Stimulated activated CD4-positive, alpha-beta T cell treated with anti-CD3 and anti-CD28 coated beads, Interleukin-2, amount 100 ng/mL, for 4 hours (primary cell): ENCODE measurements around the gene LLGL2.
A peak's percentile ranks its signal among the peaks of the same experiment; 100 is the strongest.
"Not testable (repeated sequence)": the region's sequence is repeated elsewhere in the genome, so short reads cannot be mapped to it uniquely, and the experiment has no call there.

ENCODE experiments used
- DNase-seq: peaks from one replicate; pipeline ENCODE4 v3.0.0-alpha.2; 2020; ENCODE audit warnings: low read depth

The LLGL2 gene

GRCh38 chr17:75507733-75508719 lies 17.5 kb upstream of the LLGL2 start:
- DNase-seq = no peak

GRCh38 chr17:75508931-75509361 lies 16.6 kb upstream of the LLGL2 start:
- no peak for DNase-seq

- no peak for DNase-seq
Measured at GRCh38 chr17:75509528-75510258, 15.8 kb upstream of the LLGL2 start.

- no peak for DNase-seq
Measured at GRCh38 chr17:75511270-75511609, 14.3 kb upstream of the LLGL2 start.

- no peak for DNase-seq
Measured at GRCh38 chr17:75511610-75512575, 13.6 kb upstream of the LLGL2 start.

GRCh38 chr17:75512926-75513640 lies 12.4 kb upstream of the LLGL2 start:
- DNase-seq = no peak

GRCh38 chr17:75513641-75514000 lies 11.9 kb upstream of the LLGL2 start:
- no peak for DNase-seq

GRCh38 chr17:75514299-75514918 lies 11.1 kb upstream of the LLGL2 start:
- no peak for DNase-seq

- no peak for DNase-seq
Measured at GRCh38 chr17:75514919-75515495, 10.5 kb upstream of the LLGL2 start.

- peak; percentile 75 for DNase-seq
Measured at GRCh38 chr17:75515496-75516254, 9.8 kb upstream of the LLGL2 start, which contains the start of gene CASKIN2. Gene CASKIN2, minus strand, starts transcription at chr17:75515537. Its CDS starts 1,733 bp downstream, at chr17:75513804.

GRCh38 chr17:75516255-75516618 lies 9.3 kb upstream of the LLGL2 start, which contains the start of gene TSEN54:
Gene TSEN54, plus strand, starts transcription at chr17:75516528. Its CDS starts 33 bp downstream, at chr17:75516561.
- peak; percentile 91 for DNase-seq

GRCh38 chr17:75516619-75517296 lies 8.7 kb upstream of the LLGL2 start:
- DNase-seq = peak; percentile 26

- DNase-seq = peak; percentile 21
Measured at GRCh38 chr17:75517297-75517865, 8.1 kb upstream of the LLGL2 start.

- DNase-seq = peak; percentile 10
Measured at GRCh38 chr17:75518201-75518600, 7.3 kb upstream of the LLGL2 start.

- no peak for DNase-seq
Measured at GRCh38 chr17:75518983-75519537, 6.4 kb upstream of the LLGL2 start.

- DNase-seq = not testable (repeated sequence)
Measured at GRCh38 chr17:75520413-75520812, 5.1 kb upstream of the LLGL2 start.

GRCh38 chr17:75521290-75521689 lies 4.2 kb upstream of the LLGL2 start:
- DNase-seq = no peak
